Vagina (tissue), 2 donors: ENCODE data around the gene DPYD. TPM values are rescaled to one million over a fixed set of nuclear protein-coding genes. Genes with fewer than 3 reads are reported as not detected.

Experiments
- DNase-seq, 2 donors: peaks; one replicate each; pipeline ENCODE4 v3.0.0-alpha.2; 2017; ENCODE audit errors: extremely low spot score in 2 of 2
- H3K27ac ChIP-seq: fragments of 200-600 bp; sonication (generic); one replicate; pipeline ENCODE4 v1.5.1; 2019
- H3K27me3 ChIP-seq: fragments of 200-600 bp; sonication (generic); one replicate; pipeline ENCODE4 v1.5.1; 2019
- H3K36me3 ChIP-seq, 2 donors: fragments of 200-600 bp; sonication (generic); one replicate each; pipeline ENCODE4 v1.5.1; 2017 to 2019
- H3K4me1 ChIP-seq: fragments of 200-600 bp; sonication (generic); one replicate; pipeline ENCODE4 v1.5.1; 2019
- H3K4me3 ChIP-seq, 2 donors: fragments of 200-600 bp; sonication (generic); 1 replicate in 1 of 2; 2 replicates in 1 of 2; pipeline ENCODE4 v1.5.1; 2016 to 2019
- H3K9me3 ChIP-seq: fragments of 200-600 bp; sonication (generic); one replicate; pipeline ENCODE4 v1.5.1; 2019
- POLR2A ChIP-seq, 2 donors: fragments of 450-650 bp; IDR thresholded peaks; one replicate each; pipeline ENCODE4 v1.6.1; 2017; ENCODE audit warnings: antibody characterized with exemption in 2 of 2, mild to moderate bottlenecking in 2 of 2, moderate library complexity in 2 of 2
- POLR2AphosphoS5 ChIP-seq, 2 donors: sonication (generic); formaldehyde crosslinking; IDR thresholded peaks; one replicate each; pipeline ENCODE4 v1.9.0; 2017; ENCODE audit warnings: antibody characterized with exemption in 2 of 2, mild to moderate bottlenecking in 2 of 2, low read depth in 1 of 2; ENCODE audit not compliant: insufficient read depth in 1 of 2
- intact Hi-C: fragments of 100-400 bp; cut with DNase I; formaldehyde crosslinking; loops from one replicate; pipeline ENCODE4 v1.15.1; 2023
- total RNA-seq: library from RNA; depleted of rRNA; stranded (reverse); fragments of >200 nt; gene quantifications from one replicate; pipeline ENCODE4 v1.2.3, GENCODE V29; 2016
- TF ChIP-seq, protein P1 (sequence below), 3 experiments: fragments of 450-650 bp in 2 of 3; fragments of 200-600 bp in 1 of 3; sonication (generic) in 1 of 3; IDR thresholded peaks; one replicate each; pipeline ENCODE4 v1.5.1; 2017 to 2019; ENCODE audit warnings: antibody characterized with exemption in 3 of 3, mild to moderate bottlenecking in 2 of 3, moderate library complexity in 2 of 3

The DPYD gene
- total RNA-seq, 1 donor from 2014 or later = 45.7 TPM

- intact Hi-C loops = no loop called here
- no peaks in the 10 kb centered on the region for H3K27me3 ChIP-seq
- H3K9me3 ChIP-seq = no peaks in the 10 kb centered on the region
- no peak overlapping the region for H3K27ac ChIP-seq
- H3K4me1 ChIP-seq = peaks cover 9% of the 10 kb centered on the region
- no peak overlapping the region for H3K4me3 ChIP-seq
- no peak for DNase-seq
- H3K36me3 ChIP-seq = no peaks in the 10 kb centered on the region
- TF ChIP-seq POLR2AphosphoS5 (IDR thresholded peaks at IDR 0.05; ENCODE audit: insufficient read depth in 1 of 2, low read depth in 1 of 2) = no peak
- TF ChIP-seq, protein P1, sequence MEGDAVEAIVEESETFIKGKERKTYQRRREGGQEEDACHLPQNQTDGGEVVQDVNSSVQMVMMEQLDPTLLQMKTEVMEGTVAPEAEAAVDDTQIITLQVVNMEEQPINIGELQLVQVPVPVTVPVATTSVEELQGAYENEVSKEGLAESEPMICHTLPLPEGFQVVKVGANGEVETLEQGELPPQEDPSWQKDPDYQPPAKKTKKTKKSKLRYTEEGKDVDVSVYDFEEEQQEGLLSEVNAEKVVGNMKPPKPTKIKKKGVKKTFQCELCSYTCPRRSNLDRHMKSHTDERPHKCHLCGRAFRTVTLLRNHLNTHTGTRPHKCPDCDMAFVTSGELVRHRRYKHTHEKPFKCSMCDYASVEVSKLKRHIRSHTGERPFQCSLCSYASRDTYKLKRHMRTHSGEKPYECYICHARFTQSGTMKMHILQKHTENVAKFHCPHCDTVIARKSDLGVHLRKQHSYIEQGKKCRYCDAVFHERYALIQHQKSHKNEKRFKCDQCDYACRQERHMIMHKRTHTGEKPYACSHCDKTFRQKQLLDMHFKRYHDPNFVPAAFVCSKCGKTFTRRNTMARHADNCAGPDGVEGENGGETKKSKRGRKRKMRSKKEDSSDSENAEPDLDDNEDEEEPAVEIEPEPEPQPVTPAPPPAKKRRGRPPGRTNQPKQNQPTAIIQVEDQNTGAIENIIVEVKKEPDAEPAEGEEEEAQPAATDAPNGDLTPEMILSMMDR (IDR thresholded peaks at IDR 0.05) = no peak
- no peak for TF ChIP-seq POLR2A (IDR thresholded peaks at IDR 0.05)
Measured at GRCh38 chr1:97379387-97380075, 541.3 kb downstream of the DPYD start.

DNA sequence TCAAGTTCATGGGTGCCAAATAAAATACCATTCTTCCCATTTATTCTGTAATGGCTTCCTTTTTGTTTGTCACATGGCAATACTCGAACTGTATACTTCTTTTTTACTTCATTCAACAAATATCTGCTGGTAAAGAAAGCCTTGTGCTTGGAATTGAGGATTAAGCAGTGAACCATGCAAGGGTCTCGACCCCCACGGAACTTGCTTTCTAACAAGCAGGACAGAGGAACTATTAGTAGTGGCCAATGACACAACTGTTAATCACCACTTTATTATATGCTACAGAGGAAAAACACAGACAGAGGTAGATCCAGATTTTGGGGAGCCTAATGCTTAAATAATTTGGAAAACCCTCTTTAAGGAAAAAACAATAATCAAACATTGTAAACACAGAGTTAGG, 542.2 kb downstream of the DPYD start:
- H3K4me3 ChIP-seq = no peak overlapping the region
- no peaks in the 10 kb centered on the region for H3K9me3 ChIP-seq
- H3K4me1 ChIP-seq = peaks cover under 1% of the 10 kb centered on the region
- H3K27ac ChIP-seq = no peak overlapping the region
- no peaks in the 10 kb centered on the region for H3K27me3 ChIP-seq
- no peak for DNase-seq
- TF ChIP-seq POLR2AphosphoS5 (IDR thresholded peaks at IDR 0.05; ENCODE audit: insufficient read depth in 1 of 2, low read depth in 1 of 2) (no peak), POLR2A (IDR thresholded peaks at IDR 0.05) (no peak)
- TF ChIP-seq, protein P1 (IDR thresholded peaks at IDR 0.05) = no peak
- intact Hi-C loops = no loop called here
- H3K36me3 ChIP-seq = no peaks in the 10 kb centered on the region

DNA sequence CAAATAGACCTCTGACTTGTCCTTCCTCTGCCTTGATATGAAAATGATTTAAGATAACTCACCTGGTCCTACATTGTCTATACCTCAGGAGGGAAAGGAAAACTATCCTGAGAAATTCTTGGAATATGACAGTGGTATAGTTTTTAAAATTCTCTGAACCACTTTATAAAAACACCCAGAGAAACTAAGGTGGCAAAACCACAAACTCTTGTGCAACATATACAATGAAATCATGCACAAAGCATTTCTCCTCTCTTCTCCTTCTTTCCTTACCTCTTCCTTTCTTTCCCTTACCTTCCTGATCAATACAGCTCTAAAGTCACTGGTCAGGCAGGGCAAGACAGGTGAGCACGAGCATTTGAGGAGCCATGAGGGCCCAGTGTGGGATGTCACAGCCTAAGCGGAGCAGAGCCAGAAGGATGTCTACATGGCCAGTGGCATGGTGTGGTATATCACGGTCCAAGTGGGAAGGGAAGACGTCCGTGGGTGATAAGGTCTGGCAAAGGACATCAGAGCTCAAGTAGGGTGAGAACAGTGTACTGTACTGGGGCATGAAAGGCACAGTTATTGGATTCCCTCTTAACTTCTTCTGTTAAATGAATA, 543.3 kb downstream of the DPYD start:
- Histone ChIP-seq H3K27ac (no peak overlapping the region), H3K27me3 (no peaks in the 10 kb centered on the region), H3K4me3 (no peak overlapping the region), H3K36me3 (no peaks in the 10 kb centered on the region), H3K4me1 (no peaks in the 10 kb centered on the region), H3K9me3 (no peaks in the 10 kb centered on the region)
- intact Hi-C loops = no loop called here
- TF ChIP-seq POLR2AphosphoS5 (IDR thresholded peaks at IDR 0.05; ENCODE audit: insufficient read depth in 1 of 2, low read depth in 1 of 2) (no peak), POLR2A (IDR thresholded peaks at IDR 0.05) (no peak)
- TF ChIP-seq, protein P1 (IDR thresholded peaks at IDR 0.05) = no peak
- DNase-seq = no peak

GRCh38 chr1:97373000-97373399, 547.8 kb downstream of the DPYD start:
- H3K4me1 ChIP-seq = no peaks in the 10 kb centered on the region
- intact Hi-C loops = no loop called here
- no peak overlapping the region for H3K4me3 ChIP-seq
- H3K27me3 ChIP-seq = no peaks in the 10 kb centered on the region
- no peak for DNase-seq
- no peak for TF ChIP-seq POLR2AphosphoS5 (IDR thresholded peaks at IDR 0.05; ENCODE audit: insufficient read depth in 1 of 2, low read depth in 1 of 2)
- TF ChIP-seq, protein P1 (IDR thresholded peaks at IDR 0.05) = no peak
- no peak for TF ChIP-seq POLR2A (IDR thresholded peaks at IDR 0.05)
- H3K9me3 ChIP-seq = no peaks in the 10 kb centered on the region
- no peak overlapping the region for H3K27ac ChIP-seq
- no peaks in the 10 kb centered on the region for H3K36me3 ChIP-seq

GRCh38 chr1:97372531-97372930, 548.3 kb downstream of the DPYD start:
- H3K27me3 ChIP-seq = no peaks in the 10 kb centered on the region
- intact Hi-C loops = no loop called here
- TF ChIP-seq, protein P1 (IDR thresholded peaks at IDR 0.05) = no peak
- TF ChIP-seq POLR2A (IDR thresholded peaks at IDR 0.05) (no peak), POLR2AphosphoS5 (IDR thresholded peaks at IDR 0.05; ENCODE audit: insufficient read depth in 1 of 2, low read depth in 1 of 2) (no peak)

More at GRCh38 chr1:97372531-97372930, 548.3 kb downstream of the DPYD start:
- H3K27ac ChIP-seq = no peak overlapping the region
- H3K4me1 ChIP-seq = no peaks in the 10 kb centered on the region
- no peaks in the 10 kb centered on the region for H3K9me3 ChIP-seq
- no peaks in the 10 kb centered on the region for H3K36me3 ChIP-seq
- H3K4me3 ChIP-seq = no peak overlapping the region
- DNase-seq = no peak
